ENCODE measurements around the gene AKAP1. TPM values are rescaled to one million over a fixed set of nuclear protein-coding genes. Genes with fewer than 3 reads are reported as not detected.

The AKAP1 gene
- total and polyA plus RNA-seq, 2 of the 8 experiments (the other 6 are each of a cell fraction or from before 2014, with no cell fraction given), result 120 to 156 TPM

DNA sequence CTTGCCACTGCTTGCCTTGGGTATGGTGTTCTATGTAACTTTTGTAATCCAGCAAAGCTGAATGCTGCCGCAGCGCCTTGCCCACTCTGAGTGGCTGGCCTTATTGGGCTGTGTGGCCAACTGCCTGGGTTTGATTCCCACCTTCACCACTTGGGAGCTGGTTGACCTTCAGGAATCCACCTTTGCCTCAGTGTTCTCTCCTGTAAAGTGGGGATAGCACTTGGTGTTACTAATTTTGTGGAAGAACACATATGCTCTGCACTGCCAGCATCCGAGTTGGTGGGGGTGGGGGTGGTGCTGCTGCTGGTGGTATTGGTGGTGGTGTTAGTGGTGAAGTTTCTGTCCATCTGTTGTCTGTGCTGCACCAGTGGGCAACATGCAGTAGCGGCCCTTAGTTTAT, 32.8 kb downstream of the AKAP1 start:
- H3K18ac ChIP-seq (ENCODE audit: extremely low read depth, low read length), result no peak overlapping the region

More for the DNA sequence above, 32.8 kb downstream of the AKAP1 start:
- no peak for DNase-seq (ENCODE audit: low read depth in 1 of 2, low spot score in 2 of 2)
- TF ChIP-seq FOSL1 (IDR thresholded peaks at IDR 0.05; ENCODE audit: insufficient read depth, low read depth, low read length) (no peak), CHD2 (IDR thresholded peaks at IDR 0.05; ENCODE audit: low read length) (no peak), BACH1 (IDR thresholded peaks at IDR 0.05; ENCODE audit: low read length) (no peak), EGR1 (IDR thresholded peaks at IDR 0.05; ENCODE audit: borderline replicate concordance, low read depth, low read length) (no peak), SIX5 (IDR thresholded peaks at IDR 0.05; ENCODE audit: low read depth, low read length) (no peak)
- no peak overlapping the region for H2BK12ac ChIP-seq (ENCODE audit: low read depth, low read length)
- H3K9ac ChIP-seq (replicated peaks in 1 of 4; ENCODE audit: extremely low read depth in 1 of 4, low read depth in 3 of 4, low read length in 3 of 4), result no peak overlapping the region
- no peak overlapping the region for H3K4me2 ChIP-seq (ENCODE audit: insufficient read depth in 1 of 2, low read depth in 2 of 2, low read length in 2 of 2)
- no peak for FAIRE-seq
- no peak overlapping the region for H3K4ac ChIP-seq (replicated peaks; ENCODE audit: insufficient read length, low read depth, low read length)
- no peak overlapping the region for H3K23ac ChIP-seq (ENCODE audit: insufficient read length)
- H4K8ac ChIP-seq (ENCODE audit: extremely low read depth, insufficient read depth, low read length), result no peak overlapping the region
- no peaks in the 10 kb centered on the region; the same call in 1 of the 2 replicates for H3K79me1 ChIP-seq (ENCODE audit: low read depth, low read length)
- H2BK20ac ChIP-seq (ENCODE audit: low read length), result no peak overlapping the region
- POLR2A ChIA-PET (ENCODE audit: partially characterized antibody), result no interaction called here
- no peak overlapping the region for H4K5ac ChIP-seq (ENCODE audit: insufficient read length, low read depth, low read length)
- H3K27ac ChIP-seq (ENCODE audit: low read depth, low read length), result no peak overlapping the region
- no peaks in the 10 kb centered on the region for H3K27me3 ChIP-seq (replicated peaks in 1 of 4; ENCODE audit: control insufficient read depth in 3 of 4, extremely low read depth in 1 of 4, insufficient read depth in 3 of 4, low read length in 3 of 4)
- H3K9me3 ChIP-seq (ENCODE audit: insufficient read depth in 2 of 2, low read depth in 1 of 2, low read length in 1 of 2), result no peaks in the 10 kb centered on the region
- no peak overlapping the region for H2BK15ac ChIP-seq (ENCODE audit: low read length)
- no peak overlapping the region for H2AK5ac ChIP-seq (ENCODE audit: low read depth, low read length)
- peaks cover 47 to 77% (median 65%) of the 10 kb centered on the region in 4 experiments for H3K36me3 ChIP-seq (ENCODE audit: control insufficient read depth in 2 of 4, insufficient read depth in 4 of 4, low read length in 3 of 4)
- H3K4me3 ChIP-seq (ENCODE audit: extremely low read depth in 1 of 4, insufficient read depth in 2 of 4, low read depth in 3 of 4, low read length in 4 of 4), result no peak overlapping the region
- peaks cover 0 to 6% of the 10 kb centered on the region in 2 experiments for H4K20me1 ChIP-seq (replicated peaks in 1 of 2; ENCODE audit: control insufficient read depth in 1 of 2, insufficient read depth in 2 of 2, low read length in 2 of 2)
- H2BK5ac ChIP-seq (ENCODE audit: low read depth, low read length), result no peak overlapping the region; the same call in 1 of the 2 replicates
- H3K4me1 ChIP-seq (replicated peaks in 1 of 4; ENCODE audit: control insufficient read depth in 3 of 4, insufficient read depth in 4 of 4, low read length in 3 of 4), result no peaks in the 10 kb centered on the region; a peak in 1 of 7 replicates
- WGBS, 2 experiments (ENCODE audit: extremely low coverage in 1 of 2, insufficient coverage in 1 of 2, insufficient read length in 1 of 2, insufficient replicate concordance in 2 of 2, low coverage in 1 of 2, low lambda C conversion rate in 2 of 2, missing lambda C conversion rate in 1 of 2), result 90% methylated on average over 4 of the region's 4 CpGs; no CpG with 5 or more reads in 1 of the 2 experiments
- H2AFZ ChIP-seq (ENCODE audit: low read length), result no peak overlapping the region
- no peaks in the 10 kb centered on the region for H3K23me2 ChIP-seq (ENCODE audit: low read depth, low read length)
- H3K56ac ChIP-seq (replicated peaks; ENCODE audit: insufficient read length, low read depth, low read length), result no peak overlapping the region
- CTCF ChIA-PET (ENCODE audit: partially characterized antibody), result interaction anchor here (0.5 to 4.6 kb wide), 4 partner anchors 9 to 24 kb away, joined by 3 to 23 read pairs (median 4); no protein-coding TSS in a partner anchor
- no peaks in the 10 kb centered on the region; a peak in 1 of 4 replicates for H3K79me2 ChIP-seq (ENCODE audit: control insufficient read depth in 1 of 2, insufficient read depth in 2 of 2, low read length in 2 of 2)
- no peak overlapping the region for H3K14ac ChIP-seq (ENCODE audit: insufficient read length)
- H2BK120ac ChIP-seq (replicated peaks; ENCODE audit: low read depth, low read length), result no peak overlapping the region
- no peak overlapping the region for H4K91ac ChIP-seq (replicated peaks; ENCODE audit: insufficient read length, low read length)

Measured in H1 (cell line).